ENCODE measurements around the gene PIP.
"Not testable (repeated sequence)": the region's sequence is repeated elsewhere in the genome, so short reads cannot be mapped to it uniquely, and the experiment has no call there.

The PIP gene

DNA sequence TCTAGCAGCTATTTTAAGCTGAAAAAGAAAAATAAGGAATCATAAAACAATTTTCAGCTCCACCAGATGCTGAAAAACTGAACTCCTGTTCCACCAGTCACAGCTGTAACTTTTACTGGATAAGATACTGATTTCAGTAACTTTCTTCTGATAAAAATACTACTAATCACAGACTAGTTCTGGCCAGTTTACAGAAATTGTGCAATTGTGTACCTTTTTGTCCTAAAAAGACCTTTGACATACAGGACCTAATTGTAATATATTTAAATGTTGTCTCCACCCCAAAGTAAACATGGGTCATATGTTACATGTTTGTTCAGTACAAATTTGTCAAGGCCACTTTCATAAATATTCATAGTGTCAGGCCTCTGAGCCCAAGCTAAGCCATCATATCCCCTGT, 27.1 kb upstream of the PIP start:
- TF ChIP-seq SNAI2 (CRISPR knock-in tag; IDR thresholded peaks at IDR 0.05) (no peak), ZNF8 (CRISPR knock-in tag; IDR thresholded peaks at IDR 0.05) (no peak), ZFP30 (CRISPR knock-in tag; IDR thresholded peaks at IDR 0.05) (no peak)
- TF ChIP-seq, protein P1, sequence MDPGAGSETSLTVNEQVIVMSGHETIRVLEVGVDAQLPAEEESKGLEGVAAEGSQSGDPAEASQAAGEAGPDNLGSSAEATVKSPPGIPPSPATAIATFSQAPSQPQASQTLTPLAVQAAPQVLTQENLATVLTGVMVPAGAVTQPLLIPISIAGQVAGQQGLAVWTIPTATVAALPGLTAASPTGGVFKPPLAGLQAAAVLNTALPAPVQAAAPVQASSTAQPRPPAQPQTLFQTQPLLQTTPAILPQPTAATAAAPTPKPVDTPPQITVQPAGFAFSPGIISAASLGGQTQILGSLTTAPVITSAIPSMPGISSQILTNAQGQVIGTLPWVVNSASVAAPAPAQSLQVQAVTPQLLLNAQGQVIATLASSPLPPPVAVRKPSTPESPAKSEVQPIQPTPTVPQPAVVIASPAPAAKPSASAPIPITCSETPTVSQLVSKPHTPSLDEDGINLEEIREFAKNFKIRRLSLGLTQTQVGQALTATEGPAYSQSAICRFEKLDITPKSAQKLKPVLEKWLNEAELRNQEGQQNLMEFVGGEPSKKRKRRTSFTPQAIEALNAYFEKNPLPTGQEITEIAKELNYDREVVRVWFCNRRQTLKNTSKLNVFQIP (CRISPR knock-in tag; IDR thresholded peaks at IDR 0.05; ENCODE audit: borderline replicate concordance, low read depth) = no peak
- ATAC-seq = no peak

DNA sequence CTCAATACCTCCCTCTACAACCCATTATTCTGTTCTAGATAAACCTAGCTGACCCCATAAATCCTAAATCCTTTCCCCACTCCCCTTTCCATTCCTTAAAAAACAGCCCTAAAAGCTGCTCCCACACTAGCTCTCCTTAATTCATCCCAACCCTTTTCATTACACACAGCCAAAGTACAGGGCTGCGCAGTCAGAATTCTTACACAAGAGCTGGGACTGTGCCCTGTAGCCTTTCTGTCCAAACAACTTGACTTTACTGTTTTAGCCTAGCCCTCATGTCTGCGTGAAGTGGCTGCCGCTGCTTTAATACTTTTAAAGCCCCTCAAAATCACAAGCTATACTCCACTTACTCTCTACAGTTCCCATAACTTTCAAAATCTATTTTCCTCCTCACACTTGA, 23.9 kb upstream of the PIP start:
- ATAC-seq = not testable (repeated sequence)

DNA sequence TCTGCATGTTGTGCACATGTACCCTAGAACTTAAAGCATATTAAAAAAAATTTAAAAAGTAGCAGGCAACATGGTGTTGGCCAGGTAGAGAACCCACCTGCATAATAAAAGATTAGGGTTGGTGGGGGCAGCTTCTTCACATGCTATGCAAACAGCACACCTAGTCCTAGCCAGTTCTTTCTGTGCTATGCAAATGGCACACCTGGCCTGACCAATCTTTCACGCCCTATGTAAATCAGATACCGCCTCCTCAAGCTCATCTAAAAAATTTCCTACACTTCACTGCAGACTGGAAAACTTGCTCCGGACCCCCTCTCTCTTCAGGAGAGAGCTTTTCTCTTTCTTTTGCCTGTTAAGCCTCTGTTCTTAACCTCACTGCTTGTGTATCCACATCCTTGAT, 14.5 kb upstream of the PIP start:
- TF ChIP-seq ZNF8 (CRISPR knock-in tag; IDR thresholded peaks at IDR 0.05) (no peak), CSDC2 (CRISPR knock-in tag; IDR thresholded peaks at IDR 0.05) (no peak), ZNF565 (CRISPR knock-in tag; conservative IDR thresholded peaks at IDR 0.05; ENCODE audit: low read depth) (no peak), OSR1 (CRISPR knock-in tag; IDR thresholded peaks at IDR 0.05) (no peak), ZNF70 (CRISPR knock-in tag; IDR thresholded peaks at IDR 0.05) (no peak), TOX (CRISPR knock-in tag; IDR thresholded peaks at IDR 0.05; ENCODE audit: borderline replicate concordance) (no peak), PPARA (CRISPR knock-in tag; IDR thresholded peaks at IDR 0.05; ENCODE audit: borderline replicate concordance) (no peak)
- TF ChIP-seq, protein P2, sequence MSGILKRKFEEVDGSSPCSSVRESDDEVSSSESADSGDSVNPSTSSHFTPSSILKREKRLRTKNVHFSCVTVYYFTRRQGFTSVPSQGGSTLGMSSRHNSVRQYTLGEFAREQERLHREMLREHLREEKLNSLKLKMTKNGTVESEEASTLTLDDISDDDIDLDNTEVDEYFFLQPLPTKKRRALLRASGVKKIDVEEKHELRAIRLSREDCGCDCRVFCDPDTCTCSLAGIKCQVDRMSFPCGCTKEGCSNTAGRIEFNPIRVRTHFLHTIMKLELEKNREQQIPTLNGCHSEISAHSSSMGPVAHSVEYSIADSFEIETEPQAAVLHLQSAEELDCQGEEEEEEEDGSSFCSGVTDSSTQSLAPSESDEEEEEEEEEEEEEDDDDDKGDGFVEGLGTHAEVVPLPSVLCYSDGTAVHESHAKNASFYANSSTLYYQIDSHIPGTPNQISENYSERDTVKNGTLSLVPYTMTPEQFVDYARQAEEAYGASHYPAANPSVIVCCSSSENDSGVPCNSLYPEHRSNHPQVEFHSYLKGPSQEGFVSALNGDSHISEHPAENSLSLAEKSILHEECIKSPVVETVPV (CRISPR knock-in tag; IDR thresholded peaks at IDR 0.05) = no peak
- TF ChIP-seq, protein P3, sequence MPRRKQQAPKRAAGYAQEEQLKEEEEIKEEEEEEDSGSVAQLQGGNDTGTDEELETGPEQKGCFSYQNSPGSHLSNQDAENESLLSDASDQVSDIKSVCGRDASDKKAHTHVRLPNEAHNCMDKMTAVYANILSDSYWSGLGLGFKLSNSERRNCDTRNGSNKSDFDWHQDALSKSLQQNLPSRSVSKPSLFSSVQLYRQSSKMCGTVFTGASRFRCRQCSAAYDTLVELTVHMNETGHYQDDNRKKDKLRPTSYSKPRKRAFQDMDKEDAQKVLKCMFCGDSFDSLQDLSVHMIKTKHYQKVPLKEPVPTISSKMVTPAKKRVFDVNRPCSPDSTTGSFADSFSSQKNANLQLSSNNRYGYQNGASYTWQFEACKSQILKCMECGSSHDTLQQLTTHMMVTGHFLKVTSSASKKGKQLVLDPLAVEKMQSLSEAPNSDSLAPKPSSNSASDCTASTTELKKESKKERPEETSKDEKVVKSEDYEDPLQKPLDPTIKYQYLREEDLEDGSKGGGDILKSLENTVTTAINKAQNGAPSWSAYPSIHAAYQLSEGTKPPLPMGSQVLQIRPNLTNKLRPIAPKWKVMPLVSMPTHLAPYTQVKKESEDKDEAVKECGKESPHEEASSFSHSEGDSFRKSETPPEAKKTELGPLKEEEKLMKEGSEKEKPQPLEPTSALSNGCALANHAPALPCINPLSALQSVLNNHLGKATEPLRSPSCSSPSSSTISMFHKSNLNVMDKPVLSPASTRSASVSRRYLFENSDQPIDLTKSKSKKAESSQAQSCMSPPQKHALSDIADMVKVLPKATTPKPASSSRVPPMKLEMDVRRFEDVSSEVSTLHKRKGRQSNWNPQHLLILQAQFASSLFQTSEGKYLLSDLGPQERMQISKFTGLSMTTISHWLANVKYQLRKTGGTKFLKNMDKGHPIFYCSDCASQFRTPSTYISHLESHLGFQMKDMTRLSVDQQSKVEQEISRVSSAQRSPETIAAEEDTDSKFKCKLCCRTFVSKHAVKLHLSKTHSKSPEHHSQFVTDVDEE (CRISPR knock-in tag; IDR thresholded peaks at IDR 0.05) = no peak
- TF ChIP-seq, protein P4, sequence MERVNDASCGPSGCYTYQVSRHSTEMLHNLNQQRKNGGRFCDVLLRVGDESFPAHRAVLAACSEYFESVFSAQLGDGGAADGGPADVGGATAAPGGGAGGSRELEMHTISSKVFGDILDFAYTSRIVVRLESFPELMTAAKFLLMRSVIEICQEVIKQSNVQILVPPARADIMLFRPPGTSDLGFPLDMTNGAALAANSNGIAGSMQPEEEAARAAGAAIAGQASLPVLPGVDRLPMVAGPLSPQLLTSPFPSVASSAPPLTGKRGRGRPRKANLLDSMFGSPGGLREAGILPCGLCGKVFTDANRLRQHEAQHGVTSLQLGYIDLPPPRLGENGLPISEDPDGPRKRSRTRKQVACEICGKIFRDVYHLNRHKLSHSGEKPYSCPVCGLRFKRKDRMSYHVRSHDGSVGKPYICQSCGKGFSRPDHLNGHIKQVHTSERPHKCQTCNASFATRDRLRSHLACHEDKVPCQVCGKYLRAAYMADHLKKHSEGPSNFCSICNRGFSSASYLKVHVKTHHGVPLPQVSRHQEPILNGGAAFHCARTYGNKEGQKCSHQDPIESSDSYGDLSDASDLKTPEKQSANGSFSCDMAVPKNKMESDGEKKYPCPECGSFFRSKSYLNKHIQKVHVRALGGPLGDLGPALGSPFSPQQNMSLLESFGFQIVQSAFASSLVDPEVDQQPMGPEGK (CRISPR knock-in tag; IDR thresholded peaks at IDR 0.05; ENCODE audit: borderline replicate concordance) = no peak
- ATAC-seq = no peak

DNA sequence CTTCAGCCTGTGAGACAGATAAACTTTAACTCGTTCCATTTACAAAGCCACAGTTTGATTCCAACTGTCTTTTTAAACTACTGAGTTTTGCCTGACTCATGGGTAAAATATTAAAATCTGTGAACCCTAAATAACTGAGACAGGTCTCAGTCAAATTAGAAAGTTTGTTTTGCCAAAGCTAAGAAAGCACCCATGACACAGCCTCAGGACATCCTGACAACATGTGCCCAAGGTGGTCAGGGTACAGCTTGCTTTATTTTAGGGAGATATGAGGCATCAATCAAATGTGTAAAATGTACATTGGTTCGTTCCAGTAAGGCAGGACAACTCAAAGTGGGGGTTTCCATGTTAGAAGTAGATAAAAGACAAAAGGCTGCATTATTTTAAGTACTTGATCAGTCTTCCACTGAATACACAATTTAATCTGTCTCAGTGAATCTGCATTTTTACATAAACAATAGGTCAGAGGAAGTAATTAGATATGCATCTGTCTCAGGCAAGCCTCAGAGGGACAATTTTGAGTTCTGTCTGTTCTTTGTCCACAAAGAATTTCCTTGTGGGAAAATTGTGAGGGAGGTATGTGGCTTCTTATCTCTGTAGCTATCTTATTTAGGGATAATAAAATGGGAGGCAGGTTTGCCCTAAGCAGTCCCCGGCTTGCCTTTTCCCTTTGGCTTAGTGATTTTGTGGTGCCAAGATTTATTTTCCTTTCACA, 11.0 kb upstream of the PIP start:
- ATAC-seq = no peak
- TF ChIP-seq ZNF70 (CRISPR knock-in tag; IDR thresholded peaks at IDR 0.05) (no peak), GLIS3 (CRISPR knock-in tag; IDR thresholded peaks at IDR 0.05) (no peak), ARNTL (CRISPR knock-in tag; IDR thresholded peaks at IDR 0.05; ENCODE audit: borderline replicate concordance, low read depth) (no peak), ISL1 (CRISPR knock-in tag; IDR thresholded peaks at IDR 0.05) (no peak), TOX (CRISPR knock-in tag; IDR thresholded peaks at IDR 0.05; ENCODE audit: borderline replicate concordance) (no peak)
- TF ChIP-seq, protein P5, sequence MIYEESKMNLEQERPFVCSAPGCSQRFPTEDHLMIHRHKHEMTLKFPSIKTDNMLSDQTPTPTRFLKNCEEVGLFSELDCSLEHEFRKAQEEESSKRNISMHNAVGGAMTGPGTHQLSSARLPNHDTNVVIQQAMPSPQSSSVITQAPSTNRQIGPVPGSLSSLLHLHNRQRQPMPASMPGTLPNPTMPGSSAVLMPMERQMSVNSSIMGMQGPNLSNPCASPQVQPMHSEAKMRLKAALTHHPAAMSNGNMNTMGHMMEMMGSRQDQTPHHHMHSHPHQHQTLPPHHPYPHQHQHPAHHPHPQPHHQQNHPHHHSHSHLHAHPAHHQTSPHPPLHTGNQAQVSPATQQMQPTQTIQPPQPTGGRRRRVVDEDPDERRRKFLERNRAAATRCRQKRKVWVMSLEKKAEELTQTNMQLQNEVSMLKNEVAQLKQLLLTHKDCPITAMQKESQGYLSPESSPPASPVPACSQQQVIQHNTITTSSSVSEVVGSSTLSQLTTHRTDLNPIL (CRISPR knock-in tag; IDR thresholded peaks at IDR 0.05; ENCODE audit: low read depth) = no peak
- TF ChIP-seq, protein P1 (CRISPR knock-in tag; IDR thresholded peaks at IDR 0.05; ENCODE audit: borderline replicate concordance, low read depth) = no peak
- TF ChIP-seq, protein P4 (CRISPR knock-in tag; IDR thresholded peaks at IDR 0.05; ENCODE audit: borderline replicate concordance) = no peak

DNA sequence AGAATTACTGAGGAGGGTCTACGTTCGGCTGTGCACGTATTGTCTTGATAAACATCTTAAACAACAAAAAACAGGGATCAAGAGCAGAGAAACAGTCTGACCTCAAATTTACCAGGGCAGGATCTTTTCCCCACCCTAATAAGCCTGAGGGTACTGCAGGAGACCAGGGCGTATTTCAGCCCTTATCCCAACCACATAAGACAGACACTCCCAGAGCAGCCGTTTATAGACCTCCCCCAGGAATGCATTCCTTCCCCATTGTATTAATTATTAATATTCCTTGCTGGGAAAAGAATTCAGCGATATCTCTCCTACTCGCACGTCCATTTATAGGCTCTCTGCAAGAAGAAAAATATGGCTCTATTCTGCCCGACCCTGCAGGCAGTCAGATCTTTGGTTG, 8.6 kb upstream of the PIP start:
- not testable (repeated sequence) for ATAC-seq
